H1 (cell line): ENCODE results near the gene MUC13. TPM values are rescaled to one million over a fixed set of nuclear protein-coding genes. Genes with fewer than 3 reads are reported as not detected.

Experiments
- CTCF ChIA-PET: fragments of 300-600 bp; sonication (Branson Sonifier 250); formaldehyde crosslinking; loops from one replicate; lab custom pipeline; 2021; ENCODE audit not compliant: partially characterized antibody; lab: Charles Lee
- POLR2A ChIA-PET: fragments of 300-600 bp; sonication (Branson Sonifier 250); formaldehyde crosslinking; loops from one replicate; lab custom pipeline; 2021; ENCODE audit warnings: inconsistent platforms; ENCODE audit not compliant: partially characterized antibody; lab: Charles Lee
- DNase-seq, 2 experiments: peaks; one replicate each; pipeline versions ENCODE4 v3.0.0 to v3.0.0-alpha.2; 2010 to 2022; ENCODE audit warnings: low spot score in 2 of 2, low read depth in 1 of 2, mixed read lengths in 1 of 2
- FAIRE-seq: peaks from 2 replicates; lab custom pipeline; 2011; peaks lifted over from hg19 to GRCh38; lab: Jason Lieb, UNC
- H2AFZ ChIP-seq: 2 replicates; pipeline ENCODE4 v1.8.1; 2012; ENCODE audit warnings: low read length, inconsistent platforms
- H2AK5ac ChIP-seq: 2 replicates; pipeline ENCODE4 v1.6.1; 2013; ENCODE audit warnings: low read depth, low read length
- H2BK120ac ChIP-seq: replicated peaks from 2 replicates; pipeline ENCODE3; 2013; ENCODE audit warnings: low read depth, low read length, inconsistent platforms
- H2BK12ac ChIP-seq: 2 replicates; pipeline ENCODE4 v1.6.1; 2013; ENCODE audit warnings: low read depth, low read length
- H2BK15ac ChIP-seq: 2 replicates; pipeline ENCODE4 v1.6.1; 2013; ENCODE audit warnings: low read length
- H2BK20ac ChIP-seq: 2 replicates; pipeline ENCODE4 v1.6.1; 2013; ENCODE audit warnings: low read length
- H2BK5ac ChIP-seq: 2 replicates; pipeline ENCODE4 v1.6.1; 2013; ENCODE audit warnings: low read depth, low read length
- H3K14ac ChIP-seq: 2 replicates; pipeline ENCODE4 v1.6.1; 2013; ENCODE audit warnings: inconsistent platforms; ENCODE audit not compliant: insufficient read length
- H3K18ac ChIP-seq: 2 replicates; pipeline ENCODE4 v1.6.1; 2013; ENCODE audit warnings: low read length; ENCODE audit errors: extremely low read depth
- H3K23ac ChIP-seq: 2 replicates; pipeline ENCODE4 v1.6.1; 2013; ENCODE audit warnings: inconsistent platforms; ENCODE audit not compliant: insufficient read length
- H3K23me2 ChIP-seq: 2 replicates; pipeline ENCODE4 v1.6.1; 2013; ENCODE audit warnings: low read depth, low read length
- H3K27ac ChIP-seq: 2 replicates; pipeline ENCODE4 v1.6.1; 2011; ENCODE audit warnings: low read depth, low read length, inconsistent platforms
- H3K27me3 ChIP-seq, 4 experiments: replicated peaks in 1 of 4; 1 replicate in 1 of 4; 2 replicates in 3 of 4; pipeline versions ENCODE4 v1.6.1 to v1.8.1; 2011 to 2013; ENCODE audit warnings: low read length in 3 of 4, mild to moderate bottlenecking in 3 of 4, inconsistent platforms in 2 of 4, mixed read lengths in 2 of 4, moderate library complexity in 1 of 4; ENCODE audit not compliant: control insufficient read depth in 3 of 4, insufficient read depth in 3 of 4; ENCODE audit errors: extremely low read depth in 1 of 4
- H3K36me3 ChIP-seq, 4 experiments: 2 replicates each; pipeline versions ENCODE4 v1.6.1 to v1.8.1; 2011 to 2013; ENCODE audit warnings: mild to moderate bottlenecking in 4 of 4, low read length in 3 of 4, moderate library complexity in 2 of 4, control low read depth in 1 of 4, inconsistent platforms in 1 of 4; ENCODE audit not compliant: insufficient read depth in 4 of 4, control insufficient read depth in 2 of 4
- H3K4ac ChIP-seq: replicated peaks from 2 replicates; pipeline ENCODE3; 2013; ENCODE audit warnings: low read length, low read depth, mixed read lengths, inconsistent platforms; ENCODE audit not compliant: insufficient read length
- H3K4me1 ChIP-seq, 4 experiments: replicated peaks in 1 of 4; 1 replicate in 1 of 4; 2 replicates in 3 of 4; pipeline versions ENCODE4 v1.6.1 to v1.8.1; 2011 to 2013; ENCODE audit warnings: low read length in 3 of 4, inconsistent platforms in 2 of 4, mixed read lengths in 1 of 4; ENCODE audit not compliant: insufficient read depth in 4 of 4, control insufficient read depth in 3 of 4
- H3K4me2 ChIP-seq, 2 experiments: 2 replicates each; pipeline versions ENCODE4 v1.6.1 to v1.8.1; 2011 to 2013; ENCODE audit warnings: low read depth in 2 of 2, low read length in 2 of 2, control low read depth in 1 of 2, inconsistent platforms in 1 of 2, mild to moderate bottlenecking in 1 of 2; ENCODE audit not compliant: insufficient read depth in 1 of 2
- H3K4me3 ChIP-seq, 4 experiments: fragments of 200-600, 300-600 bp in 1 of 4; sonication (generic), shearing (Covaris generic), sonication (Bioruptor Twin) in 1 of 4; 2 replicates each; pipeline versions ENCODE4 v1.5.1 to v1.8.1; 2011 to 2016; ENCODE audit warnings: low read length in 4 of 4, low read depth in 3 of 4, control low read depth in 2 of 4, inconsistent platforms in 2 of 4, mild to moderate bottlenecking in 2 of 4, mixed read lengths in 1 of 4, moderate library complexity in 1 of 4; ENCODE audit not compliant: insufficient read depth in 2 of 4; ENCODE audit errors: extremely low read depth in 1 of 4
- H3K56ac ChIP-seq: replicated peaks from 2 replicates; pipeline ENCODE3; 2013; ENCODE audit warnings: low read depth, mild to moderate bottlenecking, mixed read lengths, low read length, inconsistent platforms; ENCODE audit not compliant: insufficient read length
- H3K79me1 ChIP-seq: 2 replicates; pipeline ENCODE4 v1.6.1; 2013; ENCODE audit warnings: low read depth, low read length, control low read depth
- H3K79me2 ChIP-seq, 2 experiments: 2 replicates each; pipeline versions ENCODE4 v1.6.1 to v1.8.1; 2012 to 2013; ENCODE audit warnings: low read length in 2 of 2, mild to moderate bottlenecking in 2 of 2, inconsistent platforms in 1 of 2; ENCODE audit not compliant: insufficient read depth in 2 of 2, control insufficient read depth in 1 of 2
- H3K9ac ChIP-seq, 4 experiments: replicated peaks in 1 of 4; 1 replicate in 1 of 4; 2 replicates in 3 of 4; pipeline versions ENCODE4 v1.6.1 to v1.8.1; 2011 to 2013; ENCODE audit warnings: low read depth in 3 of 4, low read length in 3 of 4, control low read depth in 2 of 4, mild to moderate bottlenecking in 2 of 4, moderate library complexity in 2 of 4, inconsistent platforms in 1 of 4; ENCODE audit errors: extremely low read depth in 1 of 4
- H3K9me3 ChIP-seq, 2 experiments: 2 replicates each; pipeline versions ENCODE4 v1.6.1 to v1.8.1; 2012 to 2013; ENCODE audit warnings: mild to moderate bottlenecking in 2 of 2, moderate library complexity in 2 of 2, control low read depth in 1 of 2, inconsistent platforms in 1 of 2, low read depth in 1 of 2, low read length in 1 of 2, mixed read lengths in 1 of 2; ENCODE audit not compliant: insufficient read depth in 2 of 2
- H4K20me1 ChIP-seq, 2 experiments: replicated peaks in 1 of 2; 2 replicates each; pipeline versions ENCODE3 to v1.8.1; 2011 to 2013; ENCODE audit warnings: inconsistent platforms in 2 of 2, low read length in 2 of 2, mild to moderate bottlenecking in 1 of 2; ENCODE audit not compliant: insufficient read depth in 2 of 2, control insufficient read depth in 1 of 2
- H4K5ac ChIP-seq: 2 replicates; pipeline ENCODE4 v1.6.1; 2013; ENCODE audit warnings: low read length, low read depth, mixed read lengths, inconsistent platforms; ENCODE audit not compliant: insufficient read length
- H4K8ac ChIP-seq: 2 replicates; pipeline ENCODE4 v1.8.0; 2013; ENCODE audit warnings: mild to moderate bottlenecking, moderate library complexity, low read length, inconsistent platforms; ENCODE audit not compliant: insufficient read depth; ENCODE audit errors: extremely low read depth
- H4K91ac ChIP-seq: replicated peaks from 2 replicates; pipeline ENCODE3; 2013; ENCODE audit warnings: low read length, mixed read lengths, inconsistent platforms; ENCODE audit not compliant: insufficient read length
- ATF2 ChIP-seq: IDR thresholded peaks from 2 replicates; pipeline ENCODE4 v1.6.1; 2012; ENCODE audit warnings: low read length, inconsistent platforms
- CREB1 ChIP-seq: IDR thresholded peaks from 2 replicates; pipeline ENCODE4 v1.6.1; 2012; ENCODE audit warnings: inconsistent platforms
- CTCF ChIP-seq, 3 experiments: IDR thresholded peaks; 1 replicate in 2 of 3; 2 replicates in 1 of 3; pipeline versions ENCODE4 v1.5.1 to v1.6.1; 2011; ENCODE audit warnings: low read length in 3 of 3, mild to moderate bottlenecking in 3 of 3, inconsistent platforms in 2 of 3, low read depth in 1 of 3, moderate library complexity in 1 of 3; ENCODE audit not compliant: insufficient read depth in 1 of 3; ENCODE audit errors: control extremely low read depth in 1 of 3
- JUN ChIP-seq: IDR thresholded peaks from 2 replicates; pipeline ENCODE4 v1.6.1; 2011; ENCODE audit warnings: low read depth, mild to moderate bottlenecking, improper control_type of control experiment, low read length
- polyA plus RNA-seq, 7 experiments: library from polyadenylated mRNA; depleted of rRNA in 3 of 7; stranded (reverse) in 5 of 7; unstranded in 2 of 7; fragments of >200 nt in 5 of 7; fragments of 200-250 nt in 2 of 7; gene quantifications; 1 replicate in 5 of 7; 2 replicates in 1 of 7; 4 replicates in 1 of 7; pipeline versions ENCODE4 v1.2.1 to v1.2.3, GENCODE V29; 2011 to 2013; ENCODE audit warnings: missing spikeins in 2 of 7, mixed read lengths in 2 of 7
- total RNA-seq: library from RNA; stranded (reverse); fragmentation: NEBNext Ultra II Directional; extraction: Animal tissue kit (Norgen Biotek cat#: 25700); gene quantifications from 2 replicates; pipeline ENCODE4 v1.2.1, GENCODE V29; 2021

MUC13 gene
- total and polyA plus RNA-seq, 2 of the 8 experiments (the other 6 are each of a cell fraction or from before 2014, with no cell fraction given) = not detected

GRCh38 chr3:124935264-124935663 is 713 bp upstream of the MUC13 start:
- Histone ChIP-seq H3K79me1 (no peaks in the 10 kb centered on the region), H3K56ac (no peak overlapping the region), H3K27me3 (no peaks in the 10 kb centered on the region), H3K4me3 (no peak overlapping the region), H2BK120ac (no peak overlapping the region), H3K9me3 (no peaks in the 10 kb centered on the region), H2BK5ac (no peak overlapping the region), H4K5ac (no peak overlapping the region), H3K79me2 (no peaks in the 10 kb centered on the region), H3K23me2 (no peaks in the 10 kb centered on the region), H4K8ac (no peak overlapping the region), H3K27ac (no peak overlapping the region), H2AFZ (no peak overlapping the region), H2BK12ac (no peak overlapping the region), H3K14ac (no peak overlapping the region), H3K23ac (no peak overlapping the region), H2AK5ac (no peak overlapping the region), H3K36me3 (no peaks in the 10 kb centered on the region), H2BK20ac (no peak overlapping the region), H3K18ac (no peak overlapping the region), H3K4me2 (no peak overlapping the region), H4K20me1 (no peaks in the 10 kb centered on the region), H4K91ac (no peak overlapping the region), H2BK15ac (no peak overlapping the region), H3K4ac (no peak overlapping the region), H3K9ac (no peak overlapping the region), H3K4me1 (no peaks in the 10 kb centered on the region)
- CTCF ChIA-PET = interaction anchor here (0.6 to 13.8 kb wide), 7 partner anchors 11 to 594 kb away, joined by 3 to 126 read pairs (median 3); no protein-coding TSS in a partner anchor
- TF ChIP-seq CTCF (IDR thresholded peaks at IDR 0.05; ENCODE audit: control extremely low read depth in 1 of 3, insufficient read depth in 1 of 3, low read depth in 1 of 3, low read length in 3 of 3) (no peak), CREB1 (no peak), JUN (no peak), ATF2 (no peak)
- DNase-seq = no peak
- POLR2A ChIA-PET = no interaction called here
- FAIRE-seq = no peak
